ENCODE measurements around the gene GALNT12.

GRCh38 chr9:98795295-98795955 lies 12.0 kb upstream of the GALNT12 start:
- TF ChIP-seq, protein P1, sequence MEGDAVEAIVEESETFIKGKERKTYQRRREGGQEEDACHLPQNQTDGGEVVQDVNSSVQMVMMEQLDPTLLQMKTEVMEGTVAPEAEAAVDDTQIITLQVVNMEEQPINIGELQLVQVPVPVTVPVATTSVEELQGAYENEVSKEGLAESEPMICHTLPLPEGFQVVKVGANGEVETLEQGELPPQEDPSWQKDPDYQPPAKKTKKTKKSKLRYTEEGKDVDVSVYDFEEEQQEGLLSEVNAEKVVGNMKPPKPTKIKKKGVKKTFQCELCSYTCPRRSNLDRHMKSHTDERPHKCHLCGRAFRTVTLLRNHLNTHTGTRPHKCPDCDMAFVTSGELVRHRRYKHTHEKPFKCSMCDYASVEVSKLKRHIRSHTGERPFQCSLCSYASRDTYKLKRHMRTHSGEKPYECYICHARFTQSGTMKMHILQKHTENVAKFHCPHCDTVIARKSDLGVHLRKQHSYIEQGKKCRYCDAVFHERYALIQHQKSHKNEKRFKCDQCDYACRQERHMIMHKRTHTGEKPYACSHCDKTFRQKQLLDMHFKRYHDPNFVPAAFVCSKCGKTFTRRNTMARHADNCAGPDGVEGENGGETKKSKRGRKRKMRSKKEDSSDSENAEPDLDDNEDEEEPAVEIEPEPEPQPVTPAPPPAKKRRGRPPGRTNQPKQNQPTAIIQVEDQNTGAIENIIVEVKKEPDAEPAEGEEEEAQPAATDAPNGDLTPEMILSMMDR (conservative IDR thresholded peaks at IDR 0.05) = no peak
- TF ChIP-seq EZH2 (IDR thresholded peaks at IDR 0.05; ENCODE audit: low read depth) = no peak

Data from PC-9 (cell line).